Measurements from ENCODE around the gene MEGF11. TPM values are rescaled to one million over a fixed set of nuclear protein-coding genes. Genes with fewer than 3 reads are reported as not detected.

Gene MEGF11
- total RNA-seq, 1 experiment from 2014 or later = 1.2 TPM

- Histone ChIP-seq H4K91ac (ENCODE audit: insufficient read length, low read depth, low read length) (no peak overlapping the region), H3K79me2 (ENCODE audit: insufficient read depth, low read length) (no peaks in the 10 kb centered on the region), H3K4me2 (ENCODE audit: insufficient read depth, insufficient read length, low read length) (no peak overlapping the region), H3K9ac (ENCODE audit: extremely low read depth, insufficient read length, low read length) (no peak overlapping the region), H3K23me2 (ENCODE audit: insufficient read length, low read depth, low read length, poor library complexity, severe bottlenecking) (no peaks in the 10 kb centered on the region), H2AFZ (ENCODE audit: low read length) (no peak overlapping the region), H2BK5ac (ENCODE audit: insufficient read length, low read length) (no peak overlapping the region), H3K14ac (ENCODE audit: insufficient read depth, low read length) (no peak overlapping the region), H3K4me1 (ENCODE audit: insufficient read depth, low read length) (no peaks in the 10 kb centered on the region), H3K23ac (ENCODE audit: insufficient read length, low read depth, low read length) (no peak overlapping the region), H2BK12ac (ENCODE audit: insufficient read length, low read depth, low read length) (no peak overlapping the region), H3K18ac (ENCODE audit: insufficient read length, low read depth, low read length) (no peak overlapping the region), H4K8ac (replicated peaks; ENCODE audit: insufficient read length, low read depth, low read length) (no peak overlapping the region), H3K27me3 (ENCODE audit: insufficient read depth, low read length) (no peaks in the 10 kb centered on the region), H4K5ac (ENCODE audit: insufficient read length, low read depth, low read length) (no peak overlapping the region), H3K79me1 (ENCODE audit: insufficient read depth, low read depth, low read length, poor library complexity, severe bottlenecking) (no peaks in the 10 kb centered on the region), H3T11ph (ENCODE audit: low read length) (no peak overlapping the region), H3K56ac (ENCODE audit: insufficient read length, low read depth, low read length) (no peak overlapping the region), H2BK15ac (ENCODE audit: low read depth, low read length) (no peak overlapping the region), H2BK20ac (ENCODE audit: low read depth, low read length, poor library complexity, severe bottlenecking) (no peak overlapping the region), H2AK5ac (ENCODE audit: insufficient read length, low read length) (no peak overlapping the region), H2BK120ac (ENCODE audit: low read depth, low read length, poor library complexity, severe bottlenecking) (no peak overlapping the region), H3K27ac (ENCODE audit: insufficient read length, low read depth, low read length) (no peak overlapping the region), H3K9me3 (ENCODE audit: control insufficient read depth, low read depth, low read length) (no peaks in the 10 kb centered on the region), H4K20me1 (ENCODE audit: control insufficient read depth, insufficient read depth, insufficient read length) (no peaks in the 10 kb centered on the region), H3K4ac (ENCODE audit: low read depth, low read length) (no peak overlapping the region)
- no peaks in the 10 kb centered on the region for H3K9me3 Mint-ChIP-seq
- TF ChIP-seq, protein P1, sequence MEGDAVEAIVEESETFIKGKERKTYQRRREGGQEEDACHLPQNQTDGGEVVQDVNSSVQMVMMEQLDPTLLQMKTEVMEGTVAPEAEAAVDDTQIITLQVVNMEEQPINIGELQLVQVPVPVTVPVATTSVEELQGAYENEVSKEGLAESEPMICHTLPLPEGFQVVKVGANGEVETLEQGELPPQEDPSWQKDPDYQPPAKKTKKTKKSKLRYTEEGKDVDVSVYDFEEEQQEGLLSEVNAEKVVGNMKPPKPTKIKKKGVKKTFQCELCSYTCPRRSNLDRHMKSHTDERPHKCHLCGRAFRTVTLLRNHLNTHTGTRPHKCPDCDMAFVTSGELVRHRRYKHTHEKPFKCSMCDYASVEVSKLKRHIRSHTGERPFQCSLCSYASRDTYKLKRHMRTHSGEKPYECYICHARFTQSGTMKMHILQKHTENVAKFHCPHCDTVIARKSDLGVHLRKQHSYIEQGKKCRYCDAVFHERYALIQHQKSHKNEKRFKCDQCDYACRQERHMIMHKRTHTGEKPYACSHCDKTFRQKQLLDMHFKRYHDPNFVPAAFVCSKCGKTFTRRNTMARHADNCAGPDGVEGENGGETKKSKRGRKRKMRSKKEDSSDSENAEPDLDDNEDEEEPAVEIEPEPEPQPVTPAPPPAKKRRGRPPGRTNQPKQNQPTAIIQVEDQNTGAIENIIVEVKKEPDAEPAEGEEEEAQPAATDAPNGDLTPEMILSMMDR (conservative IDR thresholded peaks at IDR 0.05) = no peak
- no peak overlapping the region for H3K4me3 Mint-ChIP-seq
- peaks cover 27 to 71% (median 64%) of the 10 kb centered on the region in 3 experiments; a peak in 6 of 7 replicates for H3K36me3 Mint-ChIP-seq (ENCODE audit: insufficient read depth in 1 of 3, low read depth in 3 of 3)
- no peak for DNase-seq
- no peak overlapping the region; a peak in 1 of 7 replicates for H3K27ac Mint-ChIP-seq
- peaks cover 17 to 21% of the 10 kb centered on the region in 2 experiments for H3K4me1 Mint-ChIP-seq
- no peaks in the 10 kb centered on the region for H3K27me3 Mint-ChIP-seq (ENCODE audit: low read depth)
These were observed 369.0 kb downstream of the MEGF11 start for GRCh38 chr15:65884511-65884910.
